Psoas muscle (tissue), 8 donors: ENCODE data around the gene LIN54. TPM values are rescaled to one million over a fixed set of nuclear protein-coding genes. Genes with fewer than 3 reads are reported as not detected.

Experiments
- ATAC-seq, 4 donors: fragments of 200-7000 bp; cut with Tn5 transposase; one replicate each; pipeline ENCODE4 v1.9.1; 2020; ENCODE audit warnings: moderate library complexity in 3 of 4, mild to moderate bottlenecking in 2 of 4
- DNase-seq, 2 donors: peaks; one replicate each; pipeline ENCODE4 v3.0.0-alpha.2; 2020
- H3K27ac ChIP-seq: fragments of 200-600 bp; one replicate; pipeline ENCODE4 v1.8.0; 2022
- H3K27me3 ChIP-seq, 3 donors: fragments of 200-600 bp in 1 of 3; one replicate each; pipeline versions ENCODE4 v1.6.1 to v1.8.0; 2013 to 2022; ENCODE audit warnings: low read length in 2 of 3, mild to moderate bottlenecking in 2 of 3, moderate library complexity in 1 of 3; ENCODE audit not compliant: insufficient read depth in 3 of 3
- H3K36me3 ChIP-seq, 2 donors: fragments of 200-600 bp in 1 of 2; one replicate each; pipeline versions ENCODE4 v1.6.1 to v1.8.0; 2013 to 2022; ENCODE audit warnings: low read depth in 1 of 2, mild to moderate bottlenecking in 1 of 2, moderate library complexity in 1 of 2; ENCODE audit not compliant: insufficient read depth in 1 of 2
- H3K4me1 ChIP-seq: fragments of 200-600 bp; one replicate; pipeline ENCODE4 v1.8.0; 2022
- H3K4me3 ChIP-seq: fragments of 200-600 bp; one replicate; pipeline ENCODE4 v1.8.0; 2022; ENCODE audit warnings: mild to moderate bottlenecking
- H3K9me3 ChIP-seq: fragments of 200-600 bp; one replicate; pipeline ENCODE4 v1.8.0; 2022
- WGBS, 3 donors: extraction: QIAGEN DNeasy Blood & Tissue Kit; methylation state at CpG; one replicate each; pipeline versions ENCODE4 v1.1.6 to v1.1.7; 2013; 5-methylcytosine and 5-hydroxymethylcytosine counted together
- intact Hi-C, 2 donors: fragments of 100-400 bp; cut with DNase I; formaldehyde crosslinking; loops; one replicate each; pipeline versions ENCODE4 v1.11.0 to v1.14.2; 2022
- polyA plus RNA-seq, 3 donors: library from polyadenylated mRNA; stranded (reverse); fragments of 200-250 nt; gene quantifications; one replicate each; pipeline ENCODE4 v1.2.3, GENCODE V29; 2013
- total RNA-seq, 4 donors: library from RNA; stranded (reverse); fragmentation: NEBNext Ultra II Directional in 2 of 4; extraction: Animal tissue kit (Norgen Biotek cat#: 25700) in 2 of 4; gene quantifications; one replicate each; pipeline versions ENCODE4 v1.2.1 to v1.2.4, GENCODE V29; 2021 to 2023
- TF ChIP-seq, protein P1 (sequence below): fragments of 200-600 bp; IDR thresholded peaks from one replicate; pipeline ENCODE4 v1.8.0; 2022; ENCODE audit warnings: antibody characterized with exemption
- donor health status: healthy with polysubstance abuse.
- donor health status: DM: no; HTN: no; CAD: no; lungs with moderate emphysema.
- donor health status: Bipolar disorder and iron deficiency.
- donor health status: healthy.
- donor health status: DM: yes; HTN: yes; CAD: no.
- donor health status: DM: no; HTN: no; CAD: no.
- donor health status: DM: no; HTN: no; CAD: no.
- donor health status: DM: yes; HTN: yes; CAD: no.

Gene LIN54
- total and polyA plus RNA-seq, 7 donors: 4.9 to 14.7 (median 8.1) TPM

DNA sequence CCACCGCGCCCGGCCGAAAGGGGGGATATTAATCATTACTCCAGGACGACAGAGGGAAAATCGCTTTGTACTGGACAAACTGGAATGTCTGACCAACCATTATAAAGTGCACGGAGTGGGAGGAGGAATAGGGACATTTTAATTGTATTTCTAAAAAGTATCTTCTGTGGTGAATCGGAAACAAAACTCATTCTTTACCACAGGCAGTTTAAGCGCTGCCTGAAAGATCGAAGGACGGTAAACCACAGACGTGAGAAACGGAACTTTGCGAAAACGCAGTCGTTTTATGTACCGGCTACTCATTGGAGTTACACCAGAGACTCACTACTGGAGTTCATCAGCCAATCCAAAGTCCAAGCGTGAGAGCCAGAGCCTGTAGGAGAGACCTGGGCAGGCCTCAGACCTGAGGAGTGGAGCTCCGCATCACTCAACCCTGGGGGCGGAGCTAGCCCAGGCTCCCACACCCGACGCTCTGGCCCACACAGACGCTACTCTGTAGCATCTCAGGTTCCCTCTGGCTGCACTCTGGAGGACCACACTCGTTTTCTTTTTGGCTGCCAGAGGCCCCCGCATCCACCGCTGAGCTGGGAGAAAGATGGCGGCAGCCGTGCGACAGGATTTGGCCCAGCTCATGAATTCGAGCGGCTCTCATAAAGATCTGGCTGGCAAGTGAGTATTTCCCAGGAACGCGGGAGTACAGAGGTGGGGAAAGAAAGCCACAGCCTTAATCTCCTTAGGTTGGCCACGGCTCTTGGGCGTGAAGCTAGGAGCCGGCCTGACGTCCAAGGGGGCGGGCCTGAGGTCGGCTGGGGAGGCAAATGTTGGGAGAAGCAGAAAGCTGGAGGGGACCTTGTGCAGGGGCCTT, 24.2 kb upstream of the LIN54 start, which contains the start of gene COPS4:
Gene COPS4, plus strand, starts transcription at position 554 of the 865 bp plus-strand sequence. Its CDS starts 42 bp downstream, at position 596.
- intact Hi-C loops: loop anchor here (1.0 to 10.0 kb wide), 4 partner anchors 22 to 660 kb away; partner anchors contain the start of genes HNRNPD (in 1 of the 2) and SEC31A (in 1 of the 2)
- 0% methylated on average over 39 of the region's 39 CpGs for WGBS, 3 donors
- TF ChIP-seq, protein P1, sequence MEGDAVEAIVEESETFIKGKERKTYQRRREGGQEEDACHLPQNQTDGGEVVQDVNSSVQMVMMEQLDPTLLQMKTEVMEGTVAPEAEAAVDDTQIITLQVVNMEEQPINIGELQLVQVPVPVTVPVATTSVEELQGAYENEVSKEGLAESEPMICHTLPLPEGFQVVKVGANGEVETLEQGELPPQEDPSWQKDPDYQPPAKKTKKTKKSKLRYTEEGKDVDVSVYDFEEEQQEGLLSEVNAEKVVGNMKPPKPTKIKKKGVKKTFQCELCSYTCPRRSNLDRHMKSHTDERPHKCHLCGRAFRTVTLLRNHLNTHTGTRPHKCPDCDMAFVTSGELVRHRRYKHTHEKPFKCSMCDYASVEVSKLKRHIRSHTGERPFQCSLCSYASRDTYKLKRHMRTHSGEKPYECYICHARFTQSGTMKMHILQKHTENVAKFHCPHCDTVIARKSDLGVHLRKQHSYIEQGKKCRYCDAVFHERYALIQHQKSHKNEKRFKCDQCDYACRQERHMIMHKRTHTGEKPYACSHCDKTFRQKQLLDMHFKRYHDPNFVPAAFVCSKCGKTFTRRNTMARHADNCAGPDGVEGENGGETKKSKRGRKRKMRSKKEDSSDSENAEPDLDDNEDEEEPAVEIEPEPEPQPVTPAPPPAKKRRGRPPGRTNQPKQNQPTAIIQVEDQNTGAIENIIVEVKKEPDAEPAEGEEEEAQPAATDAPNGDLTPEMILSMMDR: peak; percentile 34
- H3K27me3 ChIP-seq: no peaks in the 10 kb centered on the region
- H3K9me3 ChIP-seq: no peaks in the 10 kb centered on the region
- peak within 1 kb of the TSS; percentile 92 for H3K4me3 ChIP-seq
- ATAC-seq (peak; percentile 98 to 100 (median 100)), DNase-seq (peak; percentile 96 to 98)
- H3K4me1 ChIP-seq: peaks cover 21% of the 10 kb centered on the region
- H3K36me3 ChIP-seq: peaks cover 0 to 2% of the 10 kb centered on the region in 2 donors
- peak within 1 kb of the TSS; percentile 92 for H3K27ac ChIP-seq

DNA sequence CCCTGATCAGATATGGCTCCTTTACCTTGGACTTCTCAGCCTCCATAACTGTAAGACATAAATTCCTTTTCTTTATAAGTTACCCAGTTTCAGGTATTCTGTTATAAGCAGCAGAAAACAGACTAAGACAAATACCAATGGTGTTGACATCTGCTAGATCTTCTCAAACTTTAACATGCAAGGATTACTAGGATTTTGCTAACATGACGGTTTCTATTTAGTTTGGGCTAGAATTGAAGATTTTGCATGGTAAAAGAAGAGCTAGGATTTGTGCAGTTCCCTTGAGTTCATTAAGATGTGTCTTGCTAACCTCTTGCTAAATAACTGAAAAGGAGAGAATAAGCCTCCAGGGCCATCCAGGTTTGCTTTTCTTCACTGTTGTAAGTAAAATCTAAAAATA, 19.1 kb upstream of the LIN54 start:
- no peaks in the 10 kb centered on the region for H3K36me3 ChIP-seq
- DNase-seq: no peak
- no peaks in the 10 kb centered on the region for H3K9me3 ChIP-seq
- intact Hi-C loops: loop anchor here in 1 of 2 donors (10.0 kb wide), 2 partner anchors 135 to 655 kb away; partner anchors contain the start of genes HNRNPD and SEC31A
- 52 to 59% (median 57%) methylated on average over 1 of the region's 1 CpG for WGBS, 3 donors
- no peak overlapping the region for H3K27ac ChIP-seq
- ATAC-seq: no peak
- TF ChIP-seq, protein P1: no peak
- no peaks in the 10 kb centered on the region for H3K4me1 ChIP-seq
- no peak overlapping the region for H3K4me3 ChIP-seq
- no peaks in the 10 kb centered on the region for H3K27me3 ChIP-seq

DNA sequence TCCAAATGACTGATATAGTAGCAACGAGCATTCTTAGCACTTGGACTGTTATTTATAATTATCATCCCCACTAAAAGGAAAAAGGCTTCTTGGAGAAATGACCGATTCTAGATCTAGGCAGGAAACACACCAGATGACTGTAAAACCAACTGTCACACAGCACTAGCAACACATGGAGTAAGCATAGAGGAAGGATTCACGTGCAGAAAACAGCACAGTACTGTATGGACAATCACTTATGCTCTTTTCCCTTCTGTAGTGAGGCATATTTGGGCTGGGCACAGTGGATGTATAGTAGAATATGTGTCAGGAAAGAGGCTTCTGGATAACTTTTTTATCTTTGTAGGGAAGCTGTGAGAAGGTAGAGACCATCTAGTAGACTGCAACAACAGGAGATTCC, 18.4 kb upstream of the LIN54 start:
- Histone ChIP-seq H3K4me3 (no peak overlapping the region), H3K9me3 (no peaks in the 10 kb centered on the region), H3K36me3 (no peaks in the 10 kb centered on the region), H3K27ac (no peak overlapping the region), H3K4me1 (no peaks in the 10 kb centered on the region), H3K27me3 (no peaks in the 10 kb centered on the region)
- TF ChIP-seq, protein P1: no peak
- 43 to 51% (median 49%) methylated on average over 3 of the region's 3 CpGs for WGBS, 3 donors
- DNase-seq: no peak
- no peak for ATAC-seq
- intact Hi-C loops: no loop called here

DNA sequence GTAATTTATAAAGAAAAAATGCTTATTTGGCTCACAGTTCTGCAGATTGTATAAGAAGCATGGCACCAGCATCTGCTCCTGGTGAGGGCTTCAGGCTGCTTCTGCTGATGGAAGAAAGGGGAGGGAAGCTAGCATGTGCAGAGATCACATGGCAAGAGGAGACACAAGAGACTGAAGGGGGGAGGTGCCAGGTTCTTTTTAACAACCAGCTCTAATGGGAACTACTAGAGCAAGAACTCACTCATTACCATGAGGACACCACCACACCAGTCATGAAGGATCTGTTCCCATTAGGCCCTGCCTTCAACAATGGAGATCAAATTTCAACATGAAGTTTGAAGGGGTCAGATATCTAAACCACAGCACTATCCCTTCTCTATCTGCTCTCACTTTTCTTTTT, 14.9 kb upstream of the LIN54 start:
- TF ChIP-seq, protein P1: no peak
- Histone ChIP-seq H3K27me3 (no peaks in the 10 kb centered on the region), H3K27ac (no peak overlapping the region), H3K4me3 (no peak overlapping the region), H3K4me1 (no peaks in the 10 kb centered on the region), H3K36me3 (no peaks in the 10 kb centered on the region), H3K9me3 (no peaks in the 10 kb centered on the region)
- intact Hi-C loops: no loop called here
- DNase-seq (no peak), ATAC-seq (no peak)
